SK-N-MC (cell line): ENCODE measurements around the gene ANKDD1A.
A peak's percentile ranks its signal among the peaks of the same experiment; 100 is the strongest.

Experiments
- DNase-seq: peaks from one replicate; pipeline ENCODE4 v3.0.0-alpha.2; 2011; ENCODE audit warnings: low read depth, low spot score
- H3K27ac ChIP-seq: fragments of 200-600 bp; sonication (generic); 2 replicates; pipeline ENCODE4 v1.5.1; 2016; ENCODE audit warnings: mixed run types
- H3K36me3 ChIP-seq: fragments of 200-600 bp; sonication (generic); 2 replicates; pipeline ENCODE4 v1.6.1; 2017; ENCODE audit warnings: antibody characterized with exemption, low read length, mixed read lengths; ENCODE audit not compliant: insufficient read depth
- H3K4me3 ChIP-seq: fragments of 200-600 bp; sonication (generic); 2 replicates; pipeline ENCODE4 v1.5.1; 2016
- H3K9ac ChIP-seq: fragments of 200-600 bp; sonication (generic); 2 replicates; pipeline ENCODE4 v1.8.0; 2017; ENCODE audit warnings: mixed run types, mixed read lengths; ENCODE audit not compliant: insufficient read length
- H3K9me3 ChIP-seq: fragments of 200-600 bp; sonication (generic); 2 replicates; pipeline ENCODE4 v1.6.1; 2017; ENCODE audit warnings: low read depth, mild to moderate bottlenecking, antibody characterized with exemption, low read length, moderate library complexity, mixed read lengths
- EZH2 ChIP-seq: fragments of 200-600 bp; sonication (generic); IDR thresholded peaks from one replicate; pipeline ENCODE4 v1.6.1; 2017; ENCODE audit warnings: antibody characterized with exemption
- FOXP2 ChIP-seq: optimal IDR thresholded peaks from 2 replicates; pipeline ENCODE3; 2011; ENCODE audit warnings: mild to moderate bottlenecking, moderate library complexity; ENCODE audit not compliant: insufficient read depth; ENCODE audit errors: extremely low read length, control extremely low read depth
- POLR2AphosphoS5 ChIP-seq: IDR thresholded peaks from 2 replicates; pipeline ENCODE4 v1.6.1; 2012; ENCODE audit warnings: mild to moderate bottlenecking, low read depth, low read length, borderline replicate concordance

ANKDD1A gene

GRCh38 chr15:64893481-64894394, 18.0 kb upstream of the ANKDD1A start:
- no peak for TF ChIP-seq FOXP2
- TF ChIP-seq EZH2: no peak
- TF ChIP-seq POLR2AphosphoS5: no peak
- H3K9ac ChIP-seq: no peak overlapping the region
- DNase-seq: no peak
- no peak overlapping the region for H3K27ac ChIP-seq
- H3K4me3 ChIP-seq: no peak overlapping the region
- H3K36me3 ChIP-seq: no peaks in the 10 kb centered on the region
- H3K9me3 ChIP-seq: no peaks in the 10 kb centered on the region

- no peak for DNase-seq
- Histone ChIP-seq H3K36me3 (no peaks in the 10 kb centered on the region), H3K9me3 (no peaks in the 10 kb centered on the region), H3K9ac (no peak overlapping the region), H3K4me3 (no peak overlapping the region), H3K27ac (no peak overlapping the region)
- TF ChIP-seq EZH2 (no peak), FOXP2 (no peak), POLR2AphosphoS5 (no peak)
Measured at GRCh38 chr15:64894395-64895056, 17.2 kb upstream of the ANKDD1A start.

GRCh38 chr15:64895285-64896065, 16.2 kb upstream of the ANKDD1A start:
- no peak overlapping the region for H3K27ac ChIP-seq
- H3K36me3 ChIP-seq: no peaks in the 10 kb centered on the region
- H3K9me3 ChIP-seq: no peaks in the 10 kb centered on the region
- H3K9ac ChIP-seq: no peak overlapping the region
- DNase-seq: no peak
- H3K4me3 ChIP-seq: peak overlapping the region; percentile 11; the same call in 1 of the 2 replicates
- TF ChIP-seq EZH2 (no peak), FOXP2 (no peak), POLR2AphosphoS5 (no peak)

- H3K9ac ChIP-seq: no peak overlapping the region
Measured at GRCh38 chr15:64896371-64897069, 15.2 kb upstream of the ANKDD1A start.

GRCh38 chr15:64897345-64897985, 14.2 kb upstream of the ANKDD1A start:
- DNase-seq: no peak
- no peak overlapping the region for H3K4me3 ChIP-seq
- H3K9me3 ChIP-seq: no peaks in the 10 kb centered on the region
- H3K27ac ChIP-seq: no peak overlapping the region
- TF ChIP-seq POLR2AphosphoS5: no peak
- TF ChIP-seq EZH2: no peak
- TF ChIP-seq FOXP2: no peak
- no peak overlapping the region for H3K9ac ChIP-seq
- H3K36me3 ChIP-seq: no peaks in the 10 kb centered on the region

More at GRCh38 chr15:64896371-64897069, 15.2 kb upstream of the ANKDD1A start:
- no peak for DNase-seq
- Histone ChIP-seq H3K9me3 (no peaks in the 10 kb centered on the region), H3K4me3 (no peak overlapping the region), H3K36me3 (no peaks in the 10 kb centered on the region), H3K27ac (no peak overlapping the region)
- TF ChIP-seq FOXP2: no peak
- TF ChIP-seq POLR2AphosphoS5: no peak
- TF ChIP-seq EZH2: no peak

- no peaks in the 10 kb centered on the region for H3K36me3 ChIP-seq
- no peak overlapping the region for H3K9ac ChIP-seq
- TF ChIP-seq POLR2AphosphoS5 (no peak), FOXP2 (no peak), EZH2 (no peak)
- H3K9me3 ChIP-seq: no peaks in the 10 kb centered on the region
- no peak overlapping the region for H3K27ac ChIP-seq
- no peak for DNase-seq
- H3K4me3 ChIP-seq: no peak overlapping the region
Measured at GRCh38 chr15:64898406-64898805, 13.3 kb upstream of the ANKDD1A start.

DNA sequence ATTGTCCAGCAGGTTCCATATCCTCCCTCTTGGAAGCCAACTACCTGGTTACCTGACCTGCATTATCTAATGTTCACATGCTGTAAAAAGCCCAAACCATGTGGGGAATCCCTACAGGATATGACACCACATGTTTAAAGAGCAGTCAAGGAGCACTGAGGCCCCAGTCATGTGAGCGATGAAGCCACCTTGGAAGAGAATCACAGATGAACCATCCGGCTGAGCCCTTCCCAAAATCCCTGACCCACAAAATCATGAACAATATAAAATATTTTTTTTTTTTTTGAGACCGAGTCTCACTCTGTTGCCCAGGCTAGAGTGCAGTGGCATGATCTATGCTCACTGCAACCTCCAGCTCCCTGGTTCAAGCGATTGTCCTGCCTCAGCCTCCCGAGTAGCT, 10.6 kb upstream of the ANKDD1A start:
- no peaks in the 10 kb centered on the region for H3K36me3 ChIP-seq
- H3K9ac ChIP-seq: no peak overlapping the region
- DNase-seq: no peak
- H3K27ac ChIP-seq: no peak overlapping the region
- H3K4me3 ChIP-seq: no peak overlapping the region
- no peak for TF ChIP-seq EZH2
- no peak for TF ChIP-seq POLR2AphosphoS5
- no peak for TF ChIP-seq FOXP2
- H3K9me3 ChIP-seq: no peaks in the 10 kb centered on the region
